Smooth muscle cell of trachea (primary cell): ENCODE measurements around the gene XKRX. TPM values are rescaled to one million over a fixed set of nuclear protein-coding genes. Genes with fewer than 3 reads are reported as not detected.

ENCODE experiments used
- total RNA-seq: library from RNA; depleted of rRNA; stranded (reverse); fragments of >200 nt; gene quantifications from 2 replicates; pipeline ENCODE4 v1.2.1, GENCODE V29; 2014

The XKRX gene
- total RNA-seq = 0.15 and 0.17 TPM in 2 replicates

DNA sequence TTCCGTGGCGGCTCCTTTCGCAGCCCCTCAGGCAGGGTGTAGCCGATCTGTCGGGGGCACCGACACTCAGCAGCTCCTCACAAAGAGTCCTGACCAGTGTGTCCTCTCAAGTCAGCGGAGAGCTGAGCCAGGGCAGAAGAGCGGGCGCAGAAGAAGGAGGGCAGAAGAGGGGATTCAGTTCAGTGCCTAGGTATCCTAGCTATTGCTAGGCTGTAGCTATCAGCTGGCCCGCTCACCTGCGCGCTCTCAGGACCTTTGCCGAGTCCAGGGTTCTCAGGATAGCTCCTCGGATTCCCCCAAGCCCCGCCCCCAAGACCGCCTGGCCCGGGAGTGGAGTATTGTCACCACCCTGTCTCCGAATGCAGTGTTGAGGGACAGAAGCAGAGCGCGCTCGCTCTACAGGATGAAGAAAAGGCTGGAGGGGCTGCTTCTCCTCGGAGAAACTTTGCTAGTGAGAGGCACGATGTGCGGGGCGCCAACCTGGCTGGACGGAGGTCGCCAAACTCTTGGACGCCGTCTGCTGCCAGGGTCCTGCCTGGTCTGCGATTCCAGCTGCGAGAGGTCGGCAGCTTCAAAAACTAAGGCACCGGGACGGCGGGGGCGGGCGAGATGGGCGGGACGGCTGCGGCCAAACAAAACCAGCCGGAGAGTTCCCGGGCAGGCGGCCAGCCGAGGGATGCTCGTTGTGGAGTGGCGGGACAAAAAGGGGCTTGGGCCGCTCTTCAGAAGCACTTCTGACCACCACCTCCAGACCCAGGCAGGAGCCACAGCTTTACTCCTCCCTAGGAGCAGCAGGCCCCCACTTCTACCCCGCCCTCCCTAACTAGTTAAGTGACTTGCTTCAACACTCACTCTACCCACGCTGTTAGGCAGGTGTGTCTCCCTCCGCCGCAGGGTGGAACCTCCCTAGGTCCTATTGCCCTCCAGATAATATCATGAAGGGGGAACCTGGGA is at the start of gene XKRX:
Gene XKRX, minus strand, starts transcription at position 258 of the 954 bp plus-strand sequence. CDS start 613 bp downstream, outside the sequence.

DNA sequence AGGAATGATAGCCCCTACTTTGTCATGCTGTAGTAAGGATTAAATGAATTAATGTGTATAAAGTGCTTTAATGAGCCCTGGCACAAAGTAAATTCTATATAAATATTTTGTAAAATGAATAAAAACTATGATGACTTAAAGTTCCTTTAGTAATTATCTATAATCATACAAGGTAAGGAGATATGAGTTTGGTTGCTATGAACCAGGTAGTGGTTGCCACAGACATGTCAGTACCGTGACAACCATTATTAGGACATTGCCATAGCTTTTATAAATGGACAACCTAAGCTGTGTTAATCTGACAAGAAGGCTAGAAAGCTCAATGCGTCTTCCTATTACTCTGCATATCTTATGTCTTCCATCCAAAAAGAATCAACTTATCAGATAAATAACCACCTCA is 40.7 kb upstream of the XKRX start, which contains the start of gene ARL13A:
Gene ARL13A, plus strand, starts transcription at position 301 of the 400 bp plus-strand sequence. CDS start 3,982 bp downstream, outside the sequence.

DNA sequence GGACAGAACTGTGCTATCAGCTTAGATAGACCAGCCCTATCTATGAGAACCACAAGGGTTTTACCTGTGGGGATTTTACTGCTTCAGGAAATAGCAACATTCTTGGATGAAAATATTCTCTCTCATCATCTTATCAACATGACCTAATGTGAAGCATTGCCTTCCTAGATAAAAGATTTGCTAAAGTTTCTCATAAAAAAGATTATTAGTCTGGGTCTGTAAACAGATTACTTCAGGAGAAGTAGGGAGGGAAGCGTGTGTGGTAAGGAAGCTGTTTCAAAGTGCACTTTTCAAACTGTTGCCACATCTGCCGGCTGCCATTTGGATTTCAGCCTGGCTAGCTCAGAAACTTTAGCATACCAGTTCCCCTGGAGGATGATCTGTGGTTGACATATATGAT is 54.4 kb downstream of the XKRX start, which contains the start of gene NOX1:
Gene NOX1, minus strand, starts transcription at position 35 of the 400 bp plus-strand sequence. CDS start 220 bp downstream, outside the sequence.

Other genes starting within 250 kb of the XKRX start
- 3.1 and 8.6 TPM in 2 replicates for gene SYTL4, start 196.8 kb downstream of the XKRX start, total RNA-seq
- gene CSTF2, start 108.5 kb downstream of the XKRX start, total RNA-seq = 15.9 and 16.3 TPM in 2 replicates
- under 0.01 TPM in 1 of 2 replicates, not detected in the other for gene NOX1, start 54.6 kb downstream of the XKRX start, total RNA-seq
- gene ARL13A, start 40.8 kb upstream of the XKRX start, total RNA-seq = not detected in 2 replicates
- 15.9 and 18.8 TPM in 2 replicates for gene TRMT2B, start 123.2 kb upstream of the XKRX start, total RNA-seq
- 22.3 and 37.9 TPM in 2 replicates for gene TMEM35A, start 150.0 kb upstream of the XKRX start, total RNA-seq
- 5.3 and 28.7 TPM in 2 replicates for gene CENPI, start 169.3 kb upstream of the XKRX start, total RNA-seq